RWPE2 (cell line): ENCODE results near the gene LZTR1.

ENCODE experiments used
- ATAC-seq: fragments of 200-7000 bp; cut with Tn5 transposase; 3 replicates; pipeline ENCODE4 v1.9.1; 2021; ENCODE audit warnings: low read depth
- DNase-seq: peaks from one replicate; pipeline ENCODE4 v3.0.0-alpha.2; 2020; ENCODE audit warnings: low spot score
- H3K27ac ChIP-seq: fragments of 450-650 bp; 2 replicates; pipeline ENCODE4 v1.5.1; 2017; ENCODE audit warnings: mild to moderate bottlenecking; ENCODE audit not compliant: poor library complexity, severe bottlenecking
- H3K27me3 ChIP-seq: fragments of 250-450 bp; sonication (Bioruptor Pico); 2 replicates; pipeline ENCODE4 v1.5.1; 2021; ENCODE audit warnings: mild to moderate bottlenecking, moderate library complexity; ENCODE audit not compliant: insufficient read depth, poor library complexity, severe bottlenecking
- H3K36me3 ChIP-seq: fragments of 250-450 bp; sonication (Bioruptor Pico); 2 replicates; pipeline ENCODE4 v1.5.1; 2020; ENCODE audit warnings: low read depth, mild to moderate bottlenecking, moderate library complexity
- H3K4me1 ChIP-seq: fragments of 250-450 bp; sonication (Bioruptor Pico); 2 replicates; pipeline ENCODE4 v1.5.1; 2021; ENCODE audit warnings: mild to moderate bottlenecking, moderate library complexity; ENCODE audit not compliant: insufficient read depth, poor library complexity, severe bottlenecking
- H3K4me3 ChIP-seq: fragments of 250-450 bp; sonication (Bioruptor Pico); 2 replicates; pipeline ENCODE4 v1.5.1; 2021; ENCODE audit warnings: mild to moderate bottlenecking, moderate library complexity; ENCODE audit not compliant: severe bottlenecking
- H3K9me3 ChIP-seq: fragments of 250-450 bp; sonication (Bioruptor Pico); 2 replicates; pipeline ENCODE4 v1.5.1; 2021; ENCODE audit warnings: mild to moderate bottlenecking, moderate library complexity; ENCODE audit not compliant: severe bottlenecking
- CTCF ChIP-seq: fragments of 450-650 bp; IDR thresholded peaks from one replicate; pipeline ENCODE4 v1.5.1; 2017; ENCODE audit warnings: mild to moderate bottlenecking, moderate library complexity; ENCODE audit not compliant: poor library complexity, severe bottlenecking

LZTR1 gene

DNA sequence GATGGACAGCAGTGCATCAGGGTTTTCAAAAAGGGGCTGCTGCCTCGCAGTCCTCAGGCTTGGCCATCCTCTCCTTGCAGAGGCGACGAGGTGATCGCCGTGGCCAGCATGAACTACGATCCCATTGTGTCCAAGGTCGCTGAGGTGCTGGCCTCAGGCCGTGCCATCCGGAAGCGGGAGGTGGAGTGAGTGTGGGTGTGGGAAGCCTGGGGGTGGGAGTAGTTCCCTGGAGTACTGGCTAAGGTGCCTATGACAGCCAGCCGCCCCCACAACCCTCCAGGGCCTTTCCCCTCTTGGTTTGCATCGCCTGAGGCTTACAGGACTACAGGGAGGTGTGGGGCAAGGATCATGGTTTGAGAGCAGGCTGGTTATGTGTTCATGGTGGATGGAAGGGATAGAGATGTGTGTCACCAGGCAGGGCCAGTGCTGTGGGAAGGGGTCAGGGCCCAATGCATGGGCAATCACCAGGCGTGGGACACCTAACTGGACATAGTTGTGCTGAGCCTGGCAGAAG, 2.1 kb upstream of the LZTR1 start:
- ATAC-seq (no peak), DNase-seq (no peak)
- Histone ChIP-seq H3K27ac (no peak overlapping the region), H3K27me3 (no peaks in the 10 kb centered on the region), H3K4me1 (no peaks in the 10 kb centered on the region), H3K4me3 (no peak overlapping the region), H3K36me3 (peaks cover 10% of the 10 kb centered on the region), H3K9me3 (no peaks in the 10 kb centered on the region)
- no peak for TF ChIP-seq CTCF

DNA sequence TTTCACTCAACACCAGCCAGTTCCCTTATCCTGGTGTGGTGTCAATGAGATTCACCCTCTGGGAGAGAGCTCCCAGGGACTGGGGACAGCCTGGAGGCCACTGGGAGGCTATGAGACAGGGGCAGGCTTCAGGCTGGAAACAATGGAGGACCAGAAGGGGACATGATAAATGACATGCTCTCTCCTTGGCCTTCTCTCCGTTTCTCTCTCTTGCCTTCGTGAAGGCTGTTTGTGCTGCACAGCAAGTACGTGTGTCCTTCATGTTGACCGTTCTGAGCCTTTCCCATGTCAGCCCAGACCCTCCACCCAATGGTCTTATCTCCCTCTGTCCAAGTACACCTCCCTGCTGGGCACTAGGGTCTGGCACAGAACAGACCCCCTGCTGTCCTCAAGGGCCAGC, 1.6 kb upstream of the LZTR1 start:
- DNase-seq (no peak), ATAC-seq (no peak)
- TF ChIP-seq CTCF, result no peak
- H3K27ac ChIP-seq, result no peak overlapping the region
- peaks cover 14% of the 10 kb centered on the region for H3K36me3 ChIP-seq
- no peak overlapping the region for H3K4me3 ChIP-seq
- no peaks in the 10 kb centered on the region for H3K27me3 ChIP-seq
- H3K9me3 ChIP-seq, result no peaks in the 10 kb centered on the region
- no peaks in the 10 kb centered on the region for H3K4me1 ChIP-seq

DNA sequence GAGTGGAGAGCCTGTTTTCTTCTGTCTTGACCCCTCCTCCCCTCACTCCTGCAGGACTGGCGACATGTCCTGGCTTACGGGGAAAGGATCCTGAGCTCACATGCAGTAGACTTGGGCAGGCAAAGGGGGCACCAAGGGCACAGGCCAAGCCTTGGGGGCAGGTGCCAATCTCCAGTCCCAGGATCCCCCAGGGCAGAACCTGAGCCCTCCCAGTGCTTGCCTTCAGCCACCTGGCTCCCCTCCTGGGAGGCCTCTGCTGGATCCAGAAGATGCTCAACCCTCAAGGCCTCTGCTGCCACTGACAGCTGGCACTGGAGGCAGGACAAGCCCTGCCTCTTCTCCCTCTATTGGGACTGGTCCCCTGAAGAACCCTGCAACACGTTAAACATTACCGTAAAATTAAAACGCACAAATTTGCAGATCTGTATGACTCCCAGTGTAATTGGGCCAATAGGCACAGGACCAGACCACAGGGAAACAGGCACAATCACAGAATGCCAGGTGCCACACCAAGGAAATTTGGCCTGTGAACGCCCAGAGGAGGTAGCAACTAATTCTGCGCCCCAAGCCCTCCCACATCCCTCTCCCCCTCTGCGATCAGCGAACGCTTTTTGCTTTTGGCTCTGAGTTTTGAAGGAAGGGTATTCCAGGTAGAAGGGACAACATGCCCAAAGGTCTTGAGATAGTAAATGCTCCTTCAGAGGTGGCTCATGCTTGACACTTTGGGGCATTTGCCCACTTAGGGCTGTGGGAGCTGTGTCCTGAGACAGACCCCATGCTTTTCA, 967 bp upstream of the LZTR1 start:
- Histone ChIP-seq H3K4me3 (peak overlapping the region; percentile 84), H3K36me3 (peaks cover 20% of the 10 kb centered on the region), H3K27ac (peak overlapping the region; percentile 58), H3K27me3 (no peaks in the 10 kb centered on the region), H3K9me3 (no peaks in the 10 kb centered on the region), H3K4me1 (no peaks in the 10 kb centered on the region)
- DNase-seq (no peak), ATAC-seq (no peak)
- TF ChIP-seq CTCF, result no peak

DNA sequence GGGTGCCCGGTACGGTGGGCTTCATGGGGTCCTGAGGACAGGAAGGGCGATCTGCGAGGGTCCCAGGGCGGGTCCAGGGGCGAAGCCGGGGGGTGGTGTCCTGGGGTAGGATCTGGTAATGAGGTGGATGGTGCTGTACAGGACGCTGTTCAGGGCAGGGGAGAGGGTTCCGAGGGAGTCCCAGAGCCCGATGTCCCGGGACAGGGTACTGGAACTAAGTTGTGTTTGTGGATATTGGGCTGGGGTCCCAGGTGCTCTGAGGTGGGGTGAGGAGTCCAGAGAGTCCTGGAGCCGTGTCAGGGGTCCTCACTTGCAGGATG, 426 bp downstream of the LZTR1 start:
- peaks cover 27% of the 10 kb centered on the region for H3K36me3 ChIP-seq
- H3K4me3 ChIP-seq, result peak overlapping the region; percentile 84
- H3K27me3 ChIP-seq, result no peaks in the 10 kb centered on the region
- no peak for TF ChIP-seq CTCF
- no peak for DNase-seq
- peak overlapping the region; percentile 58 for H3K27ac ChIP-seq
- H3K9me3 ChIP-seq, result no peaks in the 10 kb centered on the region
- no peaks in the 10 kb centered on the region for H3K4me1 ChIP-seq
- peak; percentile 35 for ATAC-seq

- no peak for ATAC-seq
- peaks cover 30% of the 10 kb centered on the region for H3K36me3 ChIP-seq
- DNase-seq, result no peak
- H3K9me3 ChIP-seq, result no peaks in the 10 kb centered on the region
- no peak for TF ChIP-seq CTCF
- H3K27me3 ChIP-seq, result no peaks in the 10 kb centered on the region
- peak overlapping the region; percentile 84 for H3K4me3 ChIP-seq
- no peak overlapping the region for H3K27ac ChIP-seq
- H3K4me1 ChIP-seq, result no peaks in the 10 kb centered on the region
Measured at GRCh38 chr22:20983081-20983771, 1.1 kb downstream of the LZTR1 start.
